Measurements from ENCODE around the gene TEX11.

- TF ChIP-seq CTCF (IDR thresholded peaks at IDR 0.05; ENCODE audit: low read depth, low read length, poor library complexity, severe bottlenecking): no peak
- TF ChIP-seq EZH2phosphoT487 (IDR thresholded peaks at IDR 0.05; ENCODE audit: borderline replicate concordance, low read length): no peak
These were observed 410.4 kb downstream of the TEX11 start for GRCh38 chrX:70498129-70498528.

Measured in DOHH2 (cell line).